Measurements from ENCODE around the gene PRKD1.

The PRKD1 gene

DNA sequence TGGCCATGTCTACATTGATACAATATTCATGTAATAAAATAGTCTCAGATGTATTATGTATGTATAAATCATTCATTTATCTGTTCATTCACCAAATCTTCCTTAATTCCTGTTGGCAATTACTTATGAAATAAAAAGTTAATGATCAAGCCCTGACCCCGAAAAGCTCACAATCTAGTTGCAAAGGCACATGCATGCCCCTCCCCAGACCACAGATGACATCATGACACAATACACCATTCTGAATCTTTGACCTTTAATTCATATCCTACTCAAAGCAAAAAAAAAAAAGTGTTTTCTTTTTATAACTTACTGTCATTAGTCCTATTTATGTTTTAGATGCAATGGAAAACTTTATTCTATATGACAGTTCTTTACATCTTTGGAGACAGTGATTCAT is 346.9 kb downstream of the PRKD1 start:
- no peaks in the 10 kb centered on the region for H3K27me3 Mint-ChIP-seq
- no peak overlapping the region for H3K27ac Mint-ChIP-seq
- H3K4me3 Mint-ChIP-seq, result no peak overlapping the region
- H3K36me3 Mint-ChIP-seq, result no peaks in the 10 kb centered on the region
- ATAC-seq, result no peak
- H3K9me3 Mint-ChIP-seq, result no peaks in the 10 kb centered on the region
- H3K4me1 Mint-ChIP-seq, result peaks cover 3% of the 10 kb centered on the region

DNA sequence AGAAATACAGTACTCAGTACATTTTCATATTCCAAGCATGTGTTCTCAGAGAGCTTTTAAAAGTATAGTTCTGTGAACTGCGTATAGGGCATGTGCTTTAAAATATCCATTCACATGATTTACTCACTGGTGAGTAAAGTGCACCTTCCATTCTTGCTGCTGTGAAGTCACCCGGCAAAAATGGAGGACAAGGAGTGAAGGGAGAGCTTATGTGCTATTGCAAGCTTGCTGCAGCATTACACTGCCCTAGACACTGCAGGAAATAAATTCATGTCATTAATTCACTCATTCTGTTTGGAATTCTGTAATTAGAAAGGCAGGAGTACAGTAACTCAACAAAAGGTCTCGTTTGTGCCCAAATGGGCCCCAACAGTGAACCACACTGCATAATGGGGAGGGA is 347.8 kb downstream of the PRKD1 start:
- Mint-ChIP-seq H3K9me3 (no peaks in the 10 kb centered on the region), H3K27me3 (no peaks in the 10 kb centered on the region), H3K27ac (no peak overlapping the region), H3K36me3 (no peaks in the 10 kb centered on the region), H3K4me3 (no peak overlapping the region), H3K4me1 (peaks cover 5% of the 10 kb centered on the region)
- no peak for ATAC-seq

DNA sequence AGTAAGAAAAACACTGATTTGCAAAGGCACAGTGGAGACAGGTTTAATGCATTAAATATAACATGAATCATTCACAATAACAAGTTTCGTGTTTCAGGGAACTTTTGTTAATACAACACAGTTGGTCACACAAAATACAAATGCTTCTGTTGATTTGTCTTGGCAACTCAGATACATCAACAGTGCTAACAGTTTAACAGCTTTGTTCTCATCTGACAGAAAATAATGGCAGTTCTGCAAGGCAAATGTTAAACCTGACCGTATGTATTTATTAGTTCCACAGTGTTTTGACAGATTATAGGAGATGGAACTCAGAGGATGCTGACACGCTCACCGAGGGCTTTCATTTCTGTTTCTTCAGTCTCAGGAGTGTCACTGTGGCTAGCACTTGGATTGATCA is 350.7 kb downstream of the PRKD1 start:
- no peak overlapping the region for H3K27ac Mint-ChIP-seq
- ATAC-seq, result no peak

DNA sequence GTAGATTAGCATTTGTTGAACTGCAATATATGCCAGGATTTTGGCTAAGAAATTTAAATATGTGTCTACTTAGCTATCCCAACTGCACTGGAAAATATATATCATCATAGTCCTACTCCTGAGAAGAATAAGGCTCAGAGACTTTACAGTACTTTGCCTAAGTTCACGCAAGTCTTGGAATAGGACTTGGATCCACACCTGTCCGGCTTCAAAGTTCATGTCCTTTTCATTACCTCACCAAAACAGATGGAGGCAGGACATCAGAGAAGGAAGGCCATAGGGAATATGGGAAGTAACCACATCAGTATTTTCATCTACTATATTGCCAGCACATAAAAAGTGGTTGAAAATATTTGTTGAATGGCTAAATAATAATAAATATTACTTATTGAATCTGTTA is 358.5 kb downstream of the PRKD1 start:
- Mint-ChIP-seq H3K4me3 (no peak overlapping the region), H3K4me1 (no peaks in the 10 kb centered on the region), H3K27me3 (no peaks in the 10 kb centered on the region), H3K36me3 (no peaks in the 10 kb centered on the region), H3K9me3 (peaks cover 13% of the 10 kb centered on the region), H3K27ac (no peak overlapping the region)
- ATAC-seq, result no peak

More for the DNA sequence above, 350.7 kb downstream of the PRKD1 start:
- no peaks in the 10 kb centered on the region for H3K36me3 Mint-ChIP-seq
- H3K4me3 Mint-ChIP-seq, result no peak overlapping the region
- no peaks in the 10 kb centered on the region for H3K27me3 Mint-ChIP-seq
- H3K9me3 Mint-ChIP-seq, result peaks cover 9% of the 10 kb centered on the region
- H3K4me1 Mint-ChIP-seq, result peaks cover 5% of the 10 kb centered on the region

DNA sequence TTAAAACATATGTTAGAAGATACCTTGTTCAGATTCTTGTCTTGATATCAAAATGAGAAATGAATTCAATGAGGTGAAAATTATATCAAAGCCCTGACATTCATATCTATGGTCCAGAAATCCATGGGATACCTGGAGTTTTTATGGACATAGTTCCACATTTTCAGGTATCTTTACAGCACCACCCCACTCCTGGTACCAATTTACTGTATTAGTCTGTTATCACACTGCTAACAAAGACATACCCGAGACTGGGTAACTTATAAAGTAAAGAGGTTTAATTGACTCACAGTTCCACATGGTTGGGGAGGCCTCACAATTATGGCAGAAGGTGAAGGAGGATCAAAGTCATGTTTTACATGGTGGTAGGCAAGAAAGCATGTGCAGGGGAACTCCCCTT is 361.5 kb downstream of the PRKD1 start:
- Mint-ChIP-seq H3K9me3 (peaks cover 4% of the 10 kb centered on the region), H3K4me3 (no peak overlapping the region), H3K36me3 (no peaks in the 10 kb centered on the region), H3K4me1 (no peaks in the 10 kb centered on the region), H3K27ac (no peak overlapping the region), H3K27me3 (no peaks in the 10 kb centered on the region)
- no peak for ATAC-seq

DNA sequence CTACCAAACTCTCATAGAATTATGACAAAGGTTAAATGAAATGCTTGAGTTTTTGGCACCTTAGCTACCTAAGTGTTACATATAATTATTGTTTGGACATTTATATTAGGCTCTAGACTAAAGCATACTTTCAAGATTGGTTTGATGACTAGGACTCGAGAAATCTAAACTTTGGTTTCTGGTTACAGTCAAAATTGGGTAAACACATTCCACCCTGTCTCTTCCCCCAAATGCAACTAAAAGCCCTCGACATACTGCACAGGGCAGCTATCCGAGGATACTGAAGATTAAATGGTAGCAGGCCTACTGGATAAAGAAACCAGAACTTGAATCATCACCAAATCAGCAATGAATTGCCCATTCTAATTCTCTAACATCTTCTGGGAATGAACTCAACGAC is 369.1 kb downstream of the PRKD1 start:
- H3K4me1 Mint-ChIP-seq, result no peaks in the 10 kb centered on the region
- ATAC-seq, result no peak
- H3K4me3 Mint-ChIP-seq, result no peak overlapping the region
- no peaks in the 10 kb centered on the region for H3K27me3 Mint-ChIP-seq
- H3K9me3 Mint-ChIP-seq, result peaks cover 3% of the 10 kb centered on the region
- H3K36me3 Mint-ChIP-seq, result no peaks in the 10 kb centered on the region
- no peak overlapping the region for H3K27ac Mint-ChIP-seq

DNA sequence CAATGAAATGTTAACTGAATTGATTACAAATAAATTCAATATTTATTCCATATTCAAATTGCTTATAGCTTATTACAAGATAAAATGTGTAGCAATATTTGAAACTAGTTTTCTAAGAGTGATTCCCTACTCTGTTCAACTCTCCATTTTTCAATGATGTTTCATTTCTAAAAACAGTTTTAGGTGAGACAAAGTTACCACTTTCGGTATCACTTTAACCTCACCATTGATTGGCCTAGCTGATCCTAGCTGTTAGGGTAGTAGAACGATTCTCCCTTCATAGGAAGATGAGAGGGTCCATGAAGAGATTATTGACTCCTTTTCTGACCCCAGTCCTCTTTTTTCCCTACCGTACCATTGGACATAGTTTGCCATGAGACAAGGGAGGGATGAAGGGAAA is 373.3 kb downstream of the PRKD1 start:
- Mint-ChIP-seq H3K4me3 (no peak overlapping the region), H3K27ac (no peak overlapping the region), H3K9me3 (no peaks in the 10 kb centered on the region), H3K4me1 (no peaks in the 10 kb centered on the region), H3K27me3 (no peaks in the 10 kb centered on the region), H3K36me3 (no peaks in the 10 kb centered on the region)
- ATAC-seq, result no peak

DNA sequence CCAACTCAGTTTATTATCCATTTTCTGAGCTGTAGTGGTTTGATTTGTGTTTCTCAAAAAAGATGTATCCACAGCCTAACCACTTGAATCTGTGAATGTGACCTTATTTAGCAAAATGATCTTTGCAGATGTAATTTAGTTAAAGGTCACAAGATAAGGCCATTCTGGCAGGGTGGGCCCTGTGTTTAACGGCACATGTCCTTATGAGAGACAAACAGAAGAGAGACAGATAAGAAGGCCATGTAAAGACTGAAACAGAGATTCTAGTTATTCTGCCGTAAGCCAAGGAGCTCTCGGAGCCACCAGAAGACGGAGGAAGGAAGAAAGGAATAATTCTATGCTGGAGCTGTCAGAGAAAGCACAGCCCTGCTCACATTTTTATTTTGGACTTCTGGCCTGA is 374.2 kb downstream of the PRKD1 start:
- no peaks in the 10 kb centered on the region for H3K36me3 Mint-ChIP-seq
- no peak overlapping the region for H3K27ac Mint-ChIP-seq
- no peak for ATAC-seq
- no peaks in the 10 kb centered on the region for H3K4me1 Mint-ChIP-seq
- no peaks in the 10 kb centered on the region for H3K9me3 Mint-ChIP-seq
- no peak overlapping the region for H3K4me3 Mint-ChIP-seq
- no peaks in the 10 kb centered on the region for H3K27me3 Mint-ChIP-seq

DNA sequence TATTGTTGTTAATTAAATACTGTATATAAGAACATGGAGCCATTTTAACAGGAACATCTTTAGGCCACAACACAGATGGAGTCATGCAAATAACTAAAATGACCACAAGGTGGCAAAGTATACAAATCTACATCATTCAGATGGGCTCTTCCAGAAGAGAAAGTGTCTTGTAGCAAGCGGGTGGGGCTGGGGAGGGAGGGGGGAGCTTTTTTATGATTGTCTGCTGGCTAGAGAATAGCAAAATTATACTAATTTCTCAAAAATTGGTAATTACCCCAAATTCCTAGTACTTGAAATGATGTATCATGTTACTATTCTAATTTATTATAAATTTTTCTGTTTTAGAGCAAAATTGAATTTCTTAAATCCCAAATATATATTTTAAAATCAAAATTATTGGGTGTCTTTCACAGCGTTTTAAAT is 378.7 kb downstream of the PRKD1 start:
- H3K27ac Mint-ChIP-seq, result no peak overlapping the region
- ATAC-seq, result peak; percentile 55
- no peaks in the 10 kb centered on the region for H3K36me3 Mint-ChIP-seq
- no peaks in the 10 kb centered on the region for H3K9me3 Mint-ChIP-seq
- no peaks in the 10 kb centered on the region for H3K4me1 Mint-ChIP-seq
- no peaks in the 10 kb centered on the region for H3K27me3 Mint-ChIP-seq
- H3K4me3 Mint-ChIP-seq, result no peak overlapping the region

DNA sequence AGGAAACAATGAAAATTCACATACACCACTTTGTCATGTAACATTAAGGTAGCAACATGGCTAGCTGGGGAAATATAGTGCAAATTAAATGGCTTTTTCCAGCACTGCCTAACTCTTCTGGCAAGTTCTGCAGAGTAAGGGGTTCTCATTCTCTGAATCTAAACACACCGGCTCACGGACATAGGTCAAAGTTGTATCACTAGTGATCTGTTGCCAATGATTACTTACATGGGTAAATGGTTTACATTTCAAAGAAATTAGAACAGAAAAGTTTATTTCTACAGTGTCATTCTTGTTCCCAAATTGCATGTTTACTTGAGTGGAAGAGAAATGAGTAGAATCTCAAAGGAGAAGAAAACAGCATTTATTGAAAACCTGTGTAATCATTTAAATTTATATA is 381.9 kb downstream of the PRKD1 start:
- ATAC-seq, result no peak

DNA sequence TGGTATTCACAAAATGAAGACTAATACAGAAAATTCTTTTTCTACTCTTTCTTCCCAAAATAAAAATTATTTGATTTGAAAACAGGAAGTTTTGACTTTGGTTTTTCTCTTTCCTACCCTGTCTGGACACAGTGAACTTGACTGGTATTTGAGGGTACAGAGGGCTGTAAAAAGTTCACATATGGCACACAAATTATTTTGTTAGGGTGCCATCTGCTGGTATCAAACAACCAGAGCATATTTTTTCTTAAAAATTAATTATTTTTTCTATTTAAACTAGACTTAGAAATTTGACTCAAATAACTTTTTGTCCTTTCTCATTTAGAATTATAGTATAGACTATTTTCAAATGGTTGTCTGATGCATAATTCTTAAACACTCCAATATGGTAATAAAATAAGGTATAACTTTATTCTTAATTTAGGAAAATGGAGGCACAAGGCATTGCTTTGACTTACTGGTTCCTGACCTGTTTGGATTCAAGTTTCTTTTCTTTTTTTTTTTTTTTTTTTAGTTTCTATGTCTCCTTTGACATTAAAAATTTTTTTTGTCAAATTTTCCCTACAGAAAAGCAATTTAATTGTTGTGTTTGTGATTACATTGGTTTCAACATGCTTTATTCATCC is 390.6 kb downstream of the PRKD1 start:
- ATAC-seq, result no peak
- Mint-ChIP-seq H3K9me3 (no peaks in the 10 kb centered on the region), H3K27ac (no peak overlapping the region), H3K27me3 (peaks cover 9% of the 10 kb centered on the region), H3K4me1 (no peaks in the 10 kb centered on the region), H3K4me3 (no peak overlapping the region), H3K36me3 (no peaks in the 10 kb centered on the region)

More for the DNA sequence above, 381.9 kb downstream of the PRKD1 start:
- Mint-ChIP-seq H3K36me3 (no peaks in the 10 kb centered on the region), H3K27me3 (no peaks in the 10 kb centered on the region), H3K4me1 (no peaks in the 10 kb centered on the region), H3K27ac (no peak overlapping the region), H3K9me3 (no peaks in the 10 kb centered on the region), H3K4me3 (no peak overlapping the region)

DNA sequence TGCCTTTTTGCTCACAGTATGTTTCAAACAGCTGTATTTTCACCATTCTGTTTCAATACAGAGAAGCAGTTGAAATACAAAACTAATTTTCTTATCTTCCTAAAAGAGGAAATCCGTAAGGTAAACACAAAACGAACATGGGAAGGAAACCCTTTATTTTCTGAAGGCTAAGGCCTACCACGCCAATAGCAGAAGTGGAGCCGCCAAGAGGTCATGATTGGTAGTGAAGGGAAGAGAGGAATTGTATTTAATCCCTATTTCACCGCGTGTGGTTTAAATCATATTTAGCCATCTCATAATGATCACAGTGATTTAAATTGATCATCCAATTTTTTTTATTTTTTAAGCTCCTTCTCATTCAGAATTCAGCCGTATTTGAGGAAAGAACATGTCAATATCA is 398.2 kb downstream of the PRKD1 start:
- Mint-ChIP-seq H3K36me3 (no peaks in the 10 kb centered on the region), H3K9me3 (no peaks in the 10 kb centered on the region), H3K4me1 (no peaks in the 10 kb centered on the region), H3K27me3 (no peaks in the 10 kb centered on the region), H3K4me3 (no peak overlapping the region), H3K27ac (no peak overlapping the region)
- no peak for ATAC-seq

DNA sequence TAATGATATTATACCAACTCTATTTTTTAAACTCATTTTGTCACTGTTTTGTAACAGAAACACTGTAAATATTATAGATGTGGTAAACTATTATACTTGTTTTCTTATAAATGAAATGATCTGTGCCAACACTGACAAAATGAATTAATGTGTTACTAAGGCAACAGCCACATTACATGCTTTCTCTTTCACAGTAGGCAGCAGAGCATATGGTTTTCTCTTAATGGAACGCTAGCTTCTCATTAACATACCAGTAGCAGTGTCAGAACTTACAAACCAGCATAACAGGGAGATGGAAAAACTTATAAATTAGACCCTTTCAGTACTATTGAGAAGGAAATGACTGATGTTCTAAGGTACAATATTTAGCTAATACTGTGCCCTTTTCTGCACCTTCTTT is 398.8 kb downstream of the PRKD1 start:
- no peaks in the 10 kb centered on the region for H3K36me3 Mint-ChIP-seq
- H3K4me3 Mint-ChIP-seq, result no peak overlapping the region
- H3K4me1 Mint-ChIP-seq, result no peaks in the 10 kb centered on the region
- ATAC-seq, result no peak
- no peaks in the 10 kb centered on the region for H3K27me3 Mint-ChIP-seq
- H3K9me3 Mint-ChIP-seq, result no peaks in the 10 kb centered on the region
- no peak overlapping the region for H3K27ac Mint-ChIP-seq

DNA sequence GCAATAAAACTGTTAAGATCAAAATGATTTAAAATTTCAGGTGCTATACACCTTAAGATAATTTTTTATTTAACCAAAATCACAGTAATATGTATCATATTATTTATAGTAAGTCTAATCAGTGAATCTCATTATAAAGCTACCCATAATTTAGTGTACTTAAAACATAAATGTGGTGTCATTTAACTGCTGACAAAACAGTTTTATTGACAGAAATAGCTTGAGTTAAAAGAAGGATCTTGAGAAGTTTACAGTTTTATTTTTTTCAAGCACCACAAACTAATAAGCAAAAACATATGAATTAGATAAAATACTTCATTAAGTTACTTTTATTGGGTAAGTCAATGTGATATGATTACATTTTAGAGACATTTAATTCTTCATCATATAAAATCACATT is 400.4 kb downstream of the PRKD1 start:
- no peak for ATAC-seq
- H3K4me3 Mint-ChIP-seq, result no peak overlapping the region
- no peaks in the 10 kb centered on the region for H3K4me1 Mint-ChIP-seq
- no peaks in the 10 kb centered on the region for H3K27me3 Mint-ChIP-seq
- no peak overlapping the region for H3K27ac Mint-ChIP-seq
- H3K9me3 Mint-ChIP-seq, result no peaks in the 10 kb centered on the region
- H3K36me3 Mint-ChIP-seq, result no peaks in the 10 kb centered on the region

Measured in stimulated activated memory B cell treated with anti-CD40 and anti-IgM and Interleukin-4, amounts not matched to agents 10 μg/mL and 1 μg/mL and 100 μg/mL, for 72 hours (primary cell).